GM19467 (cell line): ENCODE results near the gene ZEB2.
"Not testable (repeated sequence)": the region's sequence is repeated elsewhere in the genome, so short reads cannot be mapped to it uniquely, and the experiment has no call there.

ENCODE experiments used
- ATAC-seq: cut with Tn5 transposase; IDR thresholded peaks from one replicate; pipeline ENCODE4 v1.9.1; 2021; ENCODE audit warnings: mild to moderate bottlenecking, moderate library complexity; ENCODE audit not compliant: unreplicated experiment

ZEB2 gene

DNA sequence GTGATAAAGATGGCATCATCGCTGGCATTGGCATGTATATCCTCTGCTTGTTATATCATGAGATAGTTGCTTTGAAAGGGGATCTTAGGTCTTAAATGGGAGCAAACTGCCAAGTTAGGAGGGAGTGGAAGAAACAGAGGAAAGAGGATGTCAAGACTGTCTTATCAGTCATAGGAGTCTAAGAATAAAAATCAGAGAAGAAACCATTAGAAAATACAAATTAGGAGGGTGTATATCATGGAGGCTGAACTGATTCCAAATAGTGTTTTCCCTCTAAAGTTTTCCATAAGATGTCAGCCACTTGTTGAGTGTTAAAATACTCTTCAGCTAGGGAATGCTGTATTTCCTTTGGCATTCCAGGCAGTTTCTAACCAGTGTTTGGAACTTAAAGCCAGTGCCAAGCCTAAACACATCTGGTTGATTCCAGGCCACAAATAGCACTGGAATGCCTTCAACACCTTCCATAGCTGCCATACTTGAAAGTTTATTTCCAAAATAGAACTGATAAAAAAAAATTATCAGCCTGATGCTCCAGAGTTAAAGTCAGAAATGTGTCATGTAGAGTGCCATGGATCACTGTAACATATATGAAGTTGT is 129.4 kb downstream of the ZEB2 start:
- no peak for ATAC-seq

DNA sequence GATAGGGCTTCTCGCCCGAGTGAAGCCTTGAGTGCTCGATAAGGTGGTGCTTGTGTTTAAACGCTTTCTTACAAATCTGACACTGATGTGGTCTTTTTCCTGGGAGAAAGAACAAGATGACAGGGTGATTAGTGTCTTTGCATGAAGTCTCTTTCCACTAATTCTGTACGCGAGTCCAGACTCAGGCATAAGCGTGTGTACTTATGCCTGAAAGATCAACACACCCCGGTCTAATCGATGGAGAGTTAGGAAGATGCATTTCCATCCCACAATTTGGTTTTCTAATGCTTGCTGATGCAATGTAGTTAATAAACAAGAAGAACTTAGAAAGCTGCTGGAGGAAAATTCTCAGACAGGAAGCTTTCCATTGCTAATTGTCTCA is 130.0 kb downstream of the ZEB2 start:
- ATAC-seq = no peak

DNA sequence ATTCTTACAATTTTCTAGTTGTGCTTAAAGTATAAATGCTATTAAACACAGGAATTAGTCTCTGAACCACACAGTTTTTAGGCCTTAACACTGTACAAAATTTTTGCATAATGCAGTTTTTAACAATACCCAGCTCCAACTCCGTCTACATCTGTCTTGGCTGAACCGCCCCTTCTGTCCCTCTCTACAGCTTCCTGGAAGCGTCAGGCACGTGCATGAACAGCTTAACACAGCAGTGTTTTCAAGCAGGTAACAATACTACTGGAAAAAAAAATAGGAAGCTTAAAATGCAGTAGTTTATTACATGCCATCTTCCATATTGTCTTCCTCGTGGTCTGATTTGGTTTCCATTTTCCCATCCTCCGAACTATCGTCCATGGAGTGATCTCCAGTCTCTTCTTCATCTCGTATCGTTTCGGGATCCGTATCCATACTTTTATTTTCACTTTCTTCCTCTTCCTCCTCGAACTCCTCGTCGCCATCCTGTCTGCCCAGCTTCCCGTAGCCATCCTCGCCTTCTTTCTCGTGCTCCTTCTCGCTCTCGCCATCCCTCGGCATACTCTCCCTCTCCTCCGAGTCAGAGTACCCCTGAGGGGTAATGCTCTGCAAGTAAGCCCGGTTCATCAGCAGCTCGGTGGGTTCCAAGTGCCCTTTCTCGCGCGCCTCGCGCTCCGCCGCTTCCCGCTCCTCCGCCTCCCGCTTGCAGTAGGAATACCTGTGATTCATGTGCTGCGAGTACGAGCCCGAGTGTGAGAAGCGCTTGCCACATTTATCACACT is 130.6 kb downstream of the ZEB2 start:
- no peak for ATAC-seq

DNA sequence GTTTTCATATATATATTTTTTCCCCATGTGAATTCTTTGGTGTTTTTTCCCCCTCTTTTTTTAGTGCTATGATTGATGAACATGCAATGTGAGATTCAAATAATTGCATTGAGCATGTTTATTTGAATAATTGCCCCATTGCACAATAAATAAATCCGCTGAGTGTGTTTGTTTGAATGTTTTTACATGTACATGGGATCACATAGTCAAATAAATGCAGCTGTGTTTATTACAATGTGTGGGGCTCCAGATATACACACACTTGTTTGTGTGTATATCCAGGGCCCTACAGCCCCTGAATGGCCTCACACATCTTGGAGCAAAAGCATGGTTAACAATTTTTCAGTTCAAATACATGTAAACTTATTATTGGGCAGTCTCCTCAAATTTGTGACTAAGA is 134.5 kb downstream of the ZEB2 start:
- no peak for ATAC-seq

DNA sequence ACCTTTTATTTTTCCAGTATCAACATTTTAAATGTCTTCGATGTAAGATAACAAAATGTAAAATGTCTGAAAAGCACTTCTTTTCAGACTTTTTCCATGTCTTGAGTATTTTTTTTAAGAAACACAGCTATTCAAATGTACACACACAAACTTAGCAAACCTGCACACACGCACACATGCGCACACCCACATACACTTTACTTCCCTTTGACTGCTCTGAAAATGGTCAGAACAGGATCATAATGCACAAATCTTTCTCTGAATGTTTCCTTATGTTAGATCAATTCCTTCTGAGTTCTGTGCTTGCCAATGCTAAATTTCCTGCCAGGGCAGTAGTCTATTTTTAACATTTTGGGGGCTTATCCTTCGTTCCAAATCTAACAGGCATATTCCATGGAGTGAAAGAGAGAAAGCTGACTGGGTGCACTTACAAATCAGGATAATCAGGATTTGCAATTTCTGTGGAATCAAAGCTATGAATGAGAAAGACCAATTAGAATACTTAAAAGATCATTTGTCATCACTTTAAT is 136.3 kb downstream of the ZEB2 start:
- ATAC-seq = no peak

DNA sequence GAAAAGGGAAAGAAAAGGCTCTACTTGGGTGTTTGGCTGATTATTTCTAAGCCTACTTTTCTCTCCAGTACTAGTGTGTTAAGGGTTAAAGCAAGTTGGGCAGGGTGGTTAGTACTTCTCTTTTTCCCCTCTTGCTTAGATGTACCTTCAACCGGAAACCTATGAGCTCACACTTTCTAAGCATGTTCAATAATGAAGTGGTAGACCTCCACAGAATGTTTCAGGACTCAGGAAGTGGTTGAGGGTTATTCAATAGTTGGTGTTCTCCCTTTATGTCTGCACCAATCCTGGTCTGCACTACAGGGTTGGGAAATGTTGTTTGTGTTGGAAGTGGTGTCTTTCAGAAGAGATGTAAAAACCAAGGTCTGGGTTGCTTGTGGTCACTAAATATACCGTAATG is 137.1 kb downstream of the ZEB2 start:
- ATAC-seq = peak; percentile 99

DNA sequence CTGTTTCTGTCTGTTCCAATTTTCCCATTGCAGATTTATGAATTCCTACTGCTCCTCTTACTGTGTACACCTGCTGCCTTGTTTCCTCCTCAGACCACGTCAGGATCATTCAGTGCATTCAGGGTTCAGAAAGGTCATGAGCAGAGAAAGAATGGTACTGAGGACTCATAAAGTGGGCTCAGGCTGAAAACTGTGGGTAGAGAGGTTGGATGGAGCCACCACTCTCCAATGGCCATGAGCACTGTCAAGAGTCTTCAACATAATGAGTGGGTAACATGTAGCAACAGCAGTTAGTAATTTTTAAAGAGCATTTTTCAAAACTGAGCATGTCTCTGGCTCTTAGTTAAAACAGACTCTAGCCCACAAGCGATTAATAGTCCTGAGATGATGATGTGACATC is 138.2 kb downstream of the ZEB2 start:
- no peak for ATAC-seq

DNA sequence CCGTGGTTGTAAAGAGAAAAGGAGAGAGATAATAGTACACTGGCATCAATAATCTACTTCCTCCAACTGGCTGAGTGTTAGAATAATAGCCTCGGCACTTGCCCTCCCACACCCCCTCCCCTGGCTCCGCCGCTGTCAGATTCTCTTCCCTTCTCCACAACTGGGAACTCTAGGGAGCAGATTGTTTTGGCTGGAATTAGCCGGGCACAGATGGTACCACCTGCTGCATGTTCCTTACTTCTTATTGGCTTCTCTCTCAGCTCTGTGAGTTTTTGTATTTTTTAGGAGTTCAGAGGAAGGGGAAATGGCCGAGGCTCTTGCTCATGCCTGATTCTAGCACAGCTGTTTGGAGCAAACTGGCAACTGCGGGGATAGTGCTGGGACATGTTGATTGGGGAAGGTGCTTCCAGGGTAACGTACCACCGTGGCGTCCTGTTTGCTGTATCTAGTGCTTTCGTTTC is 140.0 kb downstream of the ZEB2 start:
- no peak for ATAC-seq

DNA sequence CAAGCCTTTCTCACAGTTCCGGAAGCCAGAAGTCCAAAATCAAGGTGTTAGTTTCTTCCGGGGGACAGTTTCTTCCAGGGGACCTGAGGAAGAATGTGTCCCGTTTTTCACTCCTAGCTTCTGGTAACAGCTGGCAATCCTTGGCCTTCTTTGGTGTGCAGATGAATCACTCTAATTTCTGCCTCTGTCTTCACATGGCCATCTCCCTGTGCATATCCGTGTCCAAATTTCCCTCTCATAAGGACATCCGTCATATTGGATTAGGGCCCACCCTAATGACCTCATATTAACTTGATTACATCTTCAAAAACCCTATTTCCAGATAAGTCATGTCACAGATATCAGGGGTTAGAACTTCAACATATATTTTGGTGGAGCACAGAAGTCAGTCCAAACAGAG is 141.4 kb downstream of the ZEB2 start:
- no peak for ATAC-seq

DNA sequence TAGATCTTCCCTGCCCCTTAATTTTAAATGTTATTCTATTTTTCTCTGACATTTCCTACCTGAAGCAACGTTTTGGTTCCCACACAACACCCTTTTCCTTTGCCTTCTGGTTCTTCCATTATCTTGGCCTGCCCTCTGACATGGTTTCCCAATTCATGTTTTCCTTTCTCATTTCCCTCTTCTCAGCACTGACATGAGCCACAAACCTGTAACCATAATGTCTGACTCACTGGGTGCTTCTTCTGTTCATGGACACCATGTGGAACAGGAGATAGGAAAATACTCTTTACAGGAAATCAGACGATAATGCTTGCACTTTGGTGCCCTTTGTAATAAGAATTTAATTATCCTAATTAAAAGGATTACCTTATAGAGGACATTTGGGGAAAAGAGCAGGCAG is 142.0 kb downstream of the ZEB2 start:
- no peak for ATAC-seq

DNA sequence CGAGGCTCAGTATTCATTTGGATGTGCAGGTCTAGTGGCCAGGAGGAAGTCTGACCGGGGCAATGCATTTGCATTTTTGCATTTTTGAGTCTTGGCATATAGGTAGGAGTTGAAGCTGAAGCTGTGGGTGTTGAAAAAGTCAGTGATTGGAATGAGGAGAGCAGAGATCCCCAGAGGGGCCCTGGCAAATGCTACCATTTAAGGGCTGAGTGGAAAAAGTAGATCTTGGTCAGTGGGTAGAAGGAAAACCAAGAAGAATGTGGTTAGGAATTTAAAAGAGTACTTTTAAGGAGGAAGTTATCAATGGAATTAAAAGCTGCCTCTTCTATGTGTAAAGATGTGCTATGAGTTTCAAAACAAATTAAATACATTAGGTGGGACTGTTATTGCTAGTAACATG is 143.0 kb downstream of the ZEB2 start:
- ATAC-seq = no peak

DNA sequence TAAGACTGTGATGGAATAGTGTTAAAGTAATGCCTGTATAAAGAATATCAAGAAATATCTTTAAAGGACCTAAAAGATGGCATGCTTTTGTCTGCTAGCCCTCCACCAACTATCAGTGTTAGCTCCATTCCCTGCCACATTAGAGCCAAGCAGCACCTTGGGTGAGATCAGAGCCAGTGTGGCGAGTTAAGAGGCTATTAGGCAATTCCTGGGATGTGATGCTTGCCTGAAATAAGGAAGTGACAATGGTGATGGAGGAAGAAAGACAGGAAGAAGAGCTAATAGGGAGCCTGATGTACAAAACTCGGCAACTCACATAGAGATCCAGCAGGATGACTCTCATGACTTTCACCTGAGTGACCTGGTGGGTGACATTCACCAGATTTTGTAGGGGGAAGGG is 143.5 kb downstream of the ZEB2 start:
- ATAC-seq = no peak

DNA sequence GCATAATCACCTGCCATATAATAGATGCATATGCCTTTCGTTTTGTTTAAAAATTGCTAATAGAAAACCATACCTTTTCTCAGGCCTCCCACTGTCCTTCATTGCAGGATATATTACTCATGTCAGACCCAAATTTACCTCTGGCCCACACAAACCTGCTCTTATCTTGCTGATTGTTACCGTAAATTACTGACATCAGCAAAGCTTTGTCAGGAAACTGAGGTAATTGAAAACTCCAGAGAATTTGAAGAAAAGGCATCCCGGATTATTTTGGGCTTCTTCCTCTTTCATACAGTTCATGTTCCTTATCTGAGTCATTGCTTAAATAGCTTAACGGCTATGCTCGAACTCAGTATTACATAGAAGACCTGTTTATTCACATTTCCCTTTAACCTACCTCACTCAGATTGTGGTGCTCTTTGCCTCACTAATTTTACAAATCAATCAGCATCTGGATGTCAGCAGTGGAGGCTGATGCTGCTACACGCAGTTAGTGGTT is 145.7 kb downstream of the ZEB2 start:
- ATAC-seq = peak; percentile 48

DNA sequence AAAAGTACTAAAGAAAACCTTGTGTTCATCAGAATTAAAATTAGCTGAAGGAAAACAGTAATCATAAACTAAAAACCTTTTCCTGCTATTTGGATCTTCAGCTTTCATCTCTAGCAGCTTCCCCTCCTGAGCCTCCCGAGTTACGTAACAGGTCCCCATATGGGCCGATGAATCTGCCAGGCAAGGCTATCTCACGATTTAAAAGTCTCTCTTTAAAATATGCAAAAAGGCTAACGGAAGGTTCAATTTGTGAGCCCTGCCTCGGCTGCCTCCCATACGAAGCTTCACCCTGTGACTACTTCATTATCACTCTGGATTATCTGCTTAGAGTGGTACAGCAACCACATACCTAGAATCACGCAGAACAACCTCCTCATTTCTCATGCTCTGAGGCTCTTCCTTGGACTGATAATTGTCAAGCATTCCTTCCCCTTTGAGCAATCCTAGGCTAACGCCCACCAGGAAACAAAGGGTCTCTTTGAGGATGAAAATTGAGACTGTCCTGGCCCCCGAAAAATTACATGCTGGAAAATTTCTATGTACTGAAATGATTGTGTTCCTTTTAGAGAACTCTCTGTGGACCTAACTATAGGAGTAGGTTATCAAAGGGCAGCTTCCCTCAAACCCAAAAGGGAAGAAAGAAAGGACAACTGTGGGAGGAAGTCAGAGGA is 147.4 kb downstream of the ZEB2 start:
- no peak for ATAC-seq

DNA sequence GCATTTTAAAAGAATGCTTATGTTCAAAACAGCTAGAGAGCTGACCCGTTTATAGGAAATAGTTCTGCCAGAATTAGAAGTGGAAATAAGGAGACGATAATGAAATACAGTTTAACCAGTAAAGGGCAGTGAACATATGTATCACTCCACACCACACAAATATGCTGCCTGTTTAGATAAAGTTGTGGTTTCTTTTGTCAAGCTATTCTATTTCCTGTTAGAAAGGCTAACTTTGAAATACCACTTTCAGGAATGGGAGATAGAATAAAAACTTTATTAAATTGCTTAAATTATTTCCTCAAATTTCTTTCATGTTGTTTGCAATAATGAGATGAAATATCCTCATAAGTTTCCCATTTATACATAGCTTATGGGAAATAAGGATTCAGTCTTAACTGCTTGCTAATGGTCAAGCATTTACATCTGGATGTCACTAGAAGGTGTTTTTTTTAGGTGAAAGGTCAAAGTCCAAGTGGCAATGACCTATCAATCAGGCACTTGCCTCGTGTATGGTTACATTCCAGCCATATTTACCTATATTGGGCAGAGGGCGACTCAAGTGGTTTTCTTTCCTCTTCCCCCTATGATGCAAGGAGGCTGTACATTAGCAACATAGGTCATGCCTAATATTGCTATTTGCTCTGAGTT is 148.9 kb downstream of the ZEB2 start:
- ATAC-seq = no peak

DNA sequence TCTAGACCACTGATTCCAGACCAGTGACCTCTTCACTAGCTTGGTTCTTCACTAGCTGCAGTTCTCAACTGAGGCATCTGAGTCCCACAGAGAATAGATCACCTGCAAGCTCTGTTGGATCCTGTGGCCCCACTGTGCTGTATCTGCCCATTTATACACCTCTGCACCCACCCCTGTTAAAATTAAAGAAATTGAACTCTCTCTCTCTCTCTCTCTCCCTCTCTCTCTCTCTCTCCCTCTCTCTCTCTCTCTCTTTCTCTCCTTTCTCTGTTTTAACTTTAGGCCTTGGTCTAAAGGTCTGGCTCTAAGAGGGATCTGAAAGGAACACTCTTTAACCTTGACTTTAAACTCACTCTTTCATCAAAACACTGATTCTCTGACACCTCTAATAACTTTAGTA is 150.5 kb downstream of the ZEB2 start:
- ATAC-seq = no peak

DNA sequence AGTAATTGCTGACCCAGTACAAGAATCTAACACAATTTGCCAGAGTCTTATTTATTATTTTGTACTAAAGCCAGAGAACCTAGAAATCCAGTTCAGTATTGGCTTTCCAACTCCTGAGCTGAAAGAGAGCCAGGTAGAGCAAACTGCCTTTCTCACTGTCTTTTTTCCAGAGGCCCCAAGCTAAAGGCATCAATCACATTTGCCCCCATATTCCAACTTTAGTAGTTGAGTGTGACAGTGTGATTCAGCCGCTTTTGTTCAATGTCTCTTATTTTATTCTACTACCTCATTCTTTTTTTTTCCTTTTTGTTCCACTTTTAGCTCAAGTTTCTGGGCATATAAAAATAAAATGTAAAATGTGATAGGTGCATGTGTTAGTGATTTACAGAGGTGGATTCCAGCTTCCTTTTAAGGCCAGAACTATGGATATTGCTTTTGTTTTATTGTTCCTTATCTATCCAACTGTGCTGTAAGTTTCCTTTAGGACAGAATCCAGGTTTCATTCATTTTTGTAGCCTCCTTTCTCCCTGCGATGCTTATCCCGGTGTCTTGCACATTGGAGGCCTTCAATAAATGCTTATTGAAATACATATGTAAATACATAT is 153.0 kb downstream of the ZEB2 start:
- ATAC-seq = no peak

DNA sequence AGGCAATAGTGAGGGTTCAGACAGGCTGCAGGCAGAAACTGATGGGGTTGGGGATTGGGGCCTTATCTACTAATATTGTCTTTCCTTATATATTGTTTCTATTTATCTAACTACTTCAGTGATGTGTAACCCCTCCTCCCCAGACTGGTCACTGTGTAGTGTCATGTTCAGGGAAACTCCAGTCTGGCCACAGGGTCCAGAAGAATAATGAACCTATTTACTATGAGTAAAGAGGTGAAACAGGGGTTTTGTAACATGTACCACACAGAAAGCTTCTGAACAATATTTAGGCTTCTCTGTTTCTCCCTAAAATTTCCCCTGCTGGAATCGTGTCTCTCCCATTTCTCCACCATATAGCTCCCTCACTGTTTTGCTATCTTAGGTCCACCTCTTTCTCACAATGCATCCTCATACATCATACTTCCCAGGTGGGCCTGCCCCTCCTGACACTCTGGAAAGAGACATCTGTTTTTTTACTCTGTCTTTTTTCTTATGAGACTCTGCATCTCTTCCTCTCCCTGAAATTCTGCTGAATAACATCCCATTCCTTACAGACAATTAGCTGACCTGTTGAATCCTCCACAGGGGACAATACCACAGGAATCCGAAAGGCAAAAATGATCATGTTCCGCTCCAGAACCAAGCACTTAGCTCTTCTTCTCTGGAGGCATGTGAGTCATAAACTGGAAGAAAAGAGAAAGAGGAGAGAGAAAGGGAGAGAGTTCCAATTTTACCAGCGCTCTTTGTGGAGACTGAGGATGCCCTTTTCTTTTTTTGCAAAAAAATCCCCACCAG is 154.8 kb downstream of the ZEB2 start:
- peak; percentile 75 for ATAC-seq

DNA sequence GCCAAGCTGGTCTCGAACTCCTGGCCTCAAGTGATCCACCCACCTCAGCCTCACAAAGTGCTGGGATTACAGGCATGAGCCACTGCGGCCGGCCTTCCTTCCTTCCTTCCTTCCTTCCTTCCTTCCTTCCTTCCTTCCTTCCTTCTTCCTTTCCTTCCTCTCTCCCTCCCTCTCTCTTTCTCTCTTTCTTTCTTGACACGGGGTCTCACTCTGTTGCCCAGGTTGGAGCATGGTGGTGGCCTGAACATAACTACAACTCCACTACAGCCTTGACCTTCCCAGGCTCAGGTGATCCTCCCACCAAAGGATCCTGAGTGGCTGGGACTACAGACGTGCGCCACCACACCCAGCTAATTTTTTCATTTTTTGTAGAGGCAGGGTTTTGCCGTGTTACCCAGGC is 155.7 kb downstream of the ZEB2 start:
- not testable (repeated sequence) for ATAC-seq

DNA sequence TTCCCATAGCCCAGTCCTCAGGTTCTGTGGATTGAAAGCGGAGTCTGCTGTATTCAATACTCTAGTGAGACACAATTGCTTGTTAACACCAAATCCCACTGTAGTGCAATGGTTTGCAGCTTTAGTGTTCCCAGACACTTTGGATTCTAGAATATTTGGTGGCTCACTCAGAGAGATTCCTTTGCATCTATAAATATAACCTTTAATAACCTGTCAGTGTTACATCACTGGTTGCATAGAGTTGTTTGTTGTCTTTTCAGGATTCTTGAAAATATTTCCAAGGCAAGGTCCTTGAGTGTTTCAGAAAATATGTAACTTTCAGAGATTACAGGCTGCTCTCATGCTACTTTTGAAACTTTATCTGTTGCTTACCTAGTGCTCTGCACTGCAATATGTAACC is 157.5 kb downstream of the ZEB2 start:
- ATAC-seq = no peak
